GM18907 (cell line): ENCODE measurements around the gene INO80C.
A peak's percentile ranks its signal among the peaks of the same experiment; 100 is the strongest.

Experiments
- ATAC-seq: cut with Tn5 transposase; IDR thresholded peaks from one replicate; pipeline ENCODE4 v1.9.1; 2021; ENCODE audit warnings: mild to moderate bottlenecking, moderate library complexity; ENCODE audit not compliant: unreplicated experiment

The INO80C gene

DNA sequence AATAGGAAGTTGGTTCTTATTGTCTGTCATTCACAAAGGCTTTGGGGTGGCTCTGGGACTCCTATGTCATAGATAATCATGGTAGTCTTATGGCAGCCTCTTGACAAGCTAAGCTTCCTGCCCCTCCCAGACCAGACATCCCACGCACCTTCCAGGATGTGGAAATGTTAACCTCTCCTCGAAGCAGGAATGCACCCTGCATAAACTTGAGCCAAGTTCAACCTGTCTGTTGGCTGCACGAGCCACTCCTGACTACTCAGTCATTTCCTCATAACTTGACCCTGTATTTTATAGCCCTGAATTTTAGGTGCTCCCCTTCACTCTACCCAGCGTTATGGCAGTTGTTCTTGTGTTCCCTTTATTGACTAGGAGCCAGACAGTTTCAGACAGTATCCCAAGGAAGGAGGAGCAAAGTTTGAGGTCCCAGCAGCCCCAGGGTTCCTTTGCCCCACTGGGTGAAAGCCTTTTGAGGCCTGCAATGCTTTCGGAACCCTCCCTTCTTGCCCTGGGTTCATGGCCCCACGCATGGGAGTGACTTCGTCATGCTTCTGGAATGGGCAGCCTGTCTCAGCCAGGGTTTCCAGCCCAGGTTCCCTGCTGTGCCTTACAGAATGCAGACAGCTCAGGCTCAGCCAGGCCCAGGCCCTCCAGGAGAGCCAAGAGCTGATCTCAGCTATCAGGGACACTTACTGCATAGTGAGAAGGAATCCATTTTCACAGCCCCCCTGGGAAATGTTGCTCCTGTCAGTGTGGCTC, 15.6 kb upstream of the INO80C start:
- ATAC-seq: no peak

DNA sequence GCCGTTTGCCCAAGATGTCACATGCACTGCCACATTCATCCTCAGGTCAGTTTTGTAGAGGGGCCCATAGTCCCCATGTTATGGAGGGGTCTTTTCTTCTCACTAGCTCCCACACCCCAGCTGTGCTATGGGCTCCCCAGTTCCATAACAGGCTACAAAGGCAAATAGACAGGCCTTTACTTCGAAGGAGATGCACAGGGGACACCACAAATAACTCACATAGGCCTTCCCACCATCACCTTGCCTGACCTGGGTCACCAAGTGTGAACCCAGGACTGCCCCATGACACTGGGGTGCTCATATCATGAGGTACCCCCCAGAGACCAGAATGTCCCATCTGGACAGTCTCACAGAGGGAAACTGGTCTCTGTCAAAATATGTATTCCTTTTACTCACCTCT, 15.0 kb upstream of the INO80C start:
- no peak for ATAC-seq

DNA sequence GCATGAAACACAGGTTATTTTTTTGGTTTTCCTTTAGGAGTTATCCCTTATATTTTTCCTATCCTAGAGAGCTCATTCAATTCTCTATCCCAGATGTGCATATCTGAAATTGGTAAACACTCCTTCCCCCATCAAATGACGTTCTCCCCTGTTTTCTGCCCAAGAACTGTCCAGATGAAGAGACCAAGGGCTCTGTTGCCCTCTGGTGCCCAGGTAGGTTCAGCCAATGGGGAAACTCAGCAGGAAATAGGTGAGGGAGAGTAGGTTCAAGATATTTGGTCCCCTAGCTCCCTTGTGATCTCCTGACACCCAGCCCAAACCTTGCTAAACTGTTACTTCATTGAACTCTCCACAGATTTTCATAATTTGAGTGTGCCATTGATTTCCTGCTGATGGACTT, 14.1 kb upstream of the INO80C start:
- peak; percentile 29 for ATAC-seq

DNA sequence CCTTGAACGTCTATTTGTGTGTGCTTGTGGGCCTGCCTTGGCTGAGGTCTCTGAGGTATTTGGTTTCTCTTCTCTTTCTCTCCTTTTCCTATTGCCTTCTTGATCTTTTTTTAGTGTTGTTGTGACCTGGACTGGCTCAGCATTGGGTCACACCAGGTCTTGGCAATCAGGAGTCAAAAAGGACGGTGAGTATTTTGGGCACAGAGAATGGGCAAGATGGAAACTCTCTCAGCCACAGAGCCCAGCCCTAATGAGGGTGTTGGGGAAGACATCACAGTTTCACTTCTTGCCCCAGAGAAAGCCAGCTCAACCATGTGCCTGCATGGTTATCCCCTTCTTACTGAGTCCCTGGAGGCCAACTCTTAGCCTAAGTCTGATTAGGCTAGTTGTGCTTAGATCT, 13.7 kb upstream of the INO80C start:
- peak; percentile 96 for ATAC-seq

GRCh38 chr18:35510076-35510651, 12.4 kb upstream of the INO80C start:
- no peak for ATAC-seq

DNA sequence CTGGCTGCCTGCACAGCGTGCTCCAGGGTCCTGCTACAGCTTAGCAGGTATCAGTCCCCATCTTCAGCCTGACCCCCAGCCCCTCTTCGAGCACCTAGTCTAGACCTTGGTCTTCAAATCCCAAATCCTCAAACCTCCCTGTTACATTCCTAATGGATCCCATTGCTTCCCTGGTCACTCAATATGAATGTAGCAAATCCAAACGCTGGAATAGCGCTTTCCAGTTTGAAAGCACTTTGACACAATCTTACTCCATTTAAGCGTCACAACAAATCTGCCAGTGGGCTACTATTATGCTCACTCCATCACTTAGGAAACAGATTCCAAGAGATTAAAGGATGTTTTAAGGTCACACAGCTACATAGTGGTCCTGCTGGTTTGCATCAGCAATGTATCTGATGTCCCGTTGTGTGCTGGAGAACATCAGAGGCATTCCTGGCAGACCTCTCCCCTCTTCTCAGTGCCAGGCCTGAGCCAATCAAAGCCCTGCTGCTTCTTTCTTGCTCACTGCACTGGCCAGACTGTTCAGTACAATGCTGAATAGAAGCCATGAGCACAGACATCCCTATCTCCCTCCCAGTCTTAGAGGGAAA, 11.1 kb upstream of the INO80C start:
- no peak for ATAC-seq

DNA sequence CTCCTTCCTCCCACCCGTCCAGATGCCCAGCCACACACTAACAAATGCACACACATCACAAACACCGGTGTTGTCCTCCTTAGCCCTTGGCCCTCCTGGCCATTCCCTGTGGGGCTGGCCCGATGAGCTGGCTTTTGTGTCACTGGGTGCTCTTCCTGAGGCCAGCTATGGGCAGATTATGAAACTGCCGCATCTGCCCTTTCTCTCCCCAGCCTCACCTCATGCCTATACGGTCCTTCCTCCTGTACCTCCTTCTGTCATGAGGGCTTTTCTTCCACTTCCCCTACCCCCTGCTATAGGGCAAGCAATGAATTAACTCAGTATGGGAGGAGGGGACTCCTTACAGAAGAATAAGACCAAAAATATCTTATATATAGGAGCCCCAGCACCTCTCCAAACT, 10.3 kb upstream of the INO80C start:
- ATAC-seq: no peak

- no peak for ATAC-seq
These were observed 9.9 kb upstream of the INO80C start for GRCh38 chr18:35507623-35508022.

DNA sequence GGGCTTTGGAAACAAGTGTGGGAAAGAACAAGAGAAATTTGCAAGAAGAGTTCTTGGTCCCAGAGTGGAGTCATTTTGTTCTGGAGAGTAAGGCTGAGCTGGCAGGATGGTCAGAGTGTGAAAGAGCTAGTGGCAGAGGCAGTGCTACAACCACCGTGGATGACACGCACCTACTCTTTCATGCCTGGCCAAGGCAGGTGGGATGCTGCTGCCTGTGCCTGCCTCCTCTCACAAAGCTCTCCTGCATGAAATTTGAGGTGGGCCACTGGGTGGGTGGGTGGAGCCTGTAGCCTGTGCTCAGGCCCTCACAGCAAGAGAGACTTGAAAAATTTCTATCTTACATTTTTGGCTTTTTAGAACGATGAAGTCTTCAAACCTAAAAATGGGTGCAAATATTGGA, 9.4 kb upstream of the INO80C start:
- no peak for ATAC-seq

DNA sequence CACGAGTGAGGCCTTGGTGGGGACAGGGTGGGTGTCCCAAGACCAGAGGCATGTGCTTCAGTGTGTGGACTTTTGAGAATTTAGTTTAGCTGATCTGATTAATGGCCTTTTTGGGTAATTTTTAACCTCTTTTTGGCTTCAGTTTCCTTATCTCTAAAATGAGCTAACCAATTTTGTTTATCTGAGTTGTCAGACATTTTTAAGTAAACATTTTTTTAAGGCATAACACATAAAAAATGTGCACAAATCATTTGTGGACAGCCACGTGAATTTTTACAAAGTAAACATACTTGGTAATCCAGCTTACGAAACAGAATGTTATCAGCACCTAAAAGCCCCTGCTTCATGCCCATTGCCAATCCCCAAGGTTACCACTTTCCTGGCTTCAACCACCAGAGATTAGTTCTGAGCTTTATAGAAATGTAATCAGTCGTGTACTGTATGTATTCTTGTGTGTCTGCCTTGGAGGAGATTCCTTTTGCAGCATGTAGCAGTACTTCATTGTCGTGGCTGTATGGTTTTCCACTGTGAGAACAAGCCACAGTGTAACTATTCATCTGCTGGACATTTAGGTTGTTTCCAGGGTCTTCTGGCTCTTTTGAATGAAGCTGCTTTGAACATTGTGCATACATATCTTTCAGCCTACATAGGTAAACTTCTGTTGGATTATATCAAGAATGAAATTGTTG, 8.4 kb upstream of the INO80C start:
- ATAC-seq: no peak

- no peak for ATAC-seq
These were observed 7.2 kb upstream of the INO80C start for GRCh38 chr18:35504996-35505395.

DNA sequence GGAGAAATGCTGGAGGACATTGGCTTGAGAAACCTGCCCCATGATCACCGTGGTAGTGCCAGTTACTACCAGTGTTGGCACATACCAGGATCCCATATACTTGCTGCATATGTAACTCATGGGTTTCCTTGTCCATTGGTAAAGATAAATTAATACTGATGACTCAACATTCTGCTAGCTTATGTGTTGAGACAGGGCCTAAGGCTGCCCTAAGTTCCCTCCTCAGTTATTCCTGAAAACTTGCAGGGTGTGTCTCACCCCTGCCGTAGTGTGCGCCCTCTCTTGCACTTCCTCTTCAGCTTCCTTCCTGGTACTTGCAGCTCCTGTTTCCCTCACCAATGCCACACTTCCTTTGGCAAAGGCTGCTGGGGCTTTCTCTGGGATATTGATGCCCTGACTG, 4.3 kb upstream of the INO80C start:
- ATAC-seq: no peak

GRCh38 chr18:35501369-35501768, 3.6 kb upstream of the INO80C start:
- ATAC-seq: no peak

GRCh38 chr18:35500113-35500512, 2.4 kb upstream of the INO80C start:
- ATAC-seq: no peak

- ATAC-seq: peak; percentile 22
These were observed 762 bp downstream of the INO80C start for GRCh38 chr18:35497027-35497369.

GRCh38 chr18:35495536-35496314, 2.0 kb downstream of the INO80C start:
- no peak for ATAC-seq

DNA sequence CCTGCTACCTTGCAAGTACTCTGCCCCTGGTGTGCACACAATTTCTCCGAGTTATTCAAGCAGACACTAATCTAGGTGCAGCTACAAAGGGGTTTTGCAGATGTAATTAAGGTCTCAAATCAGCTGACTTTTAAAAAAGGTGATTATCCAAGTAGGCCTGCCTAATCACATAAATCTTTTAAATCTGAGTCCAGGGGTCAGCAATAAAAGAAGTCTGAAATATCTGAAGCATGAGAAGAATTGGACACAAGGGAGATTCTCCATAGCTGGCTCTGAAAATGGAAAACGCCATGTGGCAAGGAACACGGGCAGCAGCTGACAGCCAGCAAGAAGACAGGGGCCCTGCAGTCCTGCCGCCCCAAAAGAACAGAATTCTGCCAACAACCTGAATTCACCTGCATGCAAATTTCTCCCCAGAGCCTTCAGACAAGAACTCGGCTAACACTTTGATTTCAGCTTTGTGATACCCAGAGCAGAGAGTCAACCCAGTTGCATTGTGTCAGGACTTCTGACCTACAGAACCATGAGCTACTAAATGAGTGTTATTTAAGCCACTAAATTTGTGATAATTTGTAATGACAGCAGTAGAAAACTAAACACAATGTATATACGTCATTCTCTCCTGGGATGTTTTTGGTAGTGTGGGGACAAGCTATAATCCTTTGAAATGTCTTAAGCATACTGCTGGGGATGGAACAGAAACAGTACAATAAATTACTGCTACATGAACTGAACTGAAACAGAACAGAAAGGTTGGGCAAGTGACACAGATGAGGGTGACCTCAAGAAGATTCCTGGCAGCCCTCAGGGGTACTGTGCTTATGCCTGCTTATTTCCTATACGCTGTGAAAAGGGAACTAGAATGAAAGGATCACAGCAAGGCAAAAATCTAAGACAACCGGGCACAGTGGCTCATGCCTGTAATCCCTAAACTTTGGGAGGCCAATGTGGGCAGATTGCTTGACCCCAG, 3.2 kb downstream of the INO80C start:
- ATAC-seq: no peak

DNA sequence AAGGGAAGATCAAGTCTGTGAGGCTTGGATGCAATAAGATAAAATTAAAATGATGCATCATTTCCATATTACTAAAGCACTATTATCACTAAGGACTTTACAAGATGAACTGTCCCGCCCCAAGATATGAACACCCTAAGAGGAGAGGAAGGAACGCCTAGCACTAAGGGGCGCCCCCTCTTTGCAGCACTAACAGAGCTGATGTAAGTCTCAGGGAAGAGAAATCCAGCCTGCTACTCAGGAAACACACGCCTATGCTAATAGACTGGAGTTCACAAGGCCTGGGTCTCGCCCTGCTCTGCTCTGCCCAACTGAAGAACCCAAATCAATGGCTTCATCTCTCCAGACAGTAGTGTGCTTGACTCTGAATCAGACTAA, 6.1 kb downstream of the INO80C start:
- ATAC-seq: no peak

- no peak for ATAC-seq
These were observed 6.7 kb downstream of the INO80C start for GRCh38 chr18:35490894-35491699.
